Tibial nerve (tissue), 4 donors: ENCODE data around the gene PRSS3. TPM values are rescaled to one million over a fixed set of nuclear protein-coding genes. Genes with fewer than 3 reads are reported as not detected.
"Not testable (repeated sequence)": the region's sequence is repeated elsewhere in the genome, so short reads cannot be mapped to it uniquely, and the experiment has no call there.

Experiments
- DNase-seq, 2 donors: peaks; one replicate each; pipeline ENCODE4 v3.0.0-alpha.2; 2019; ENCODE audit warnings: low spot score in 2 of 2
- H3K27ac ChIP-seq, 4 donors: fragments of 200-600 bp; sonication (generic) in 3 of 4; one replicate each; pipeline ENCODE4 v1.5.1; 2017 to 2019; ENCODE audit warnings: mild to moderate bottlenecking in 1 of 4
- H3K27me3 ChIP-seq, 2 donors: fragments of 200-600 bp; sonication (generic) in 1 of 2; one replicate each; pipeline versions ENCODE4 v1.5.1 to v1.6.0; 2017 to 2019
- H3K36me3 ChIP-seq, 3 donors: fragments of 200-600 bp; sonication (generic); one replicate each; pipeline ENCODE4 v1.5.1; 2018 to 2019
- H3K4me1 ChIP-seq, 4 donors: fragments of 200-600 bp; sonication (generic) in 3 of 4; one replicate each; pipeline ENCODE4 v1.5.1; 2017 to 2019
- H3K4me3 ChIP-seq, 4 donors: fragments of 200-600 bp; sonication (generic) in 3 of 4; one replicate each; pipeline ENCODE4 v1.5.1; 2017 to 2019; ENCODE audit warnings: mild to moderate bottlenecking in 1 of 4, moderate library complexity in 1 of 4
- H3K9me3 ChIP-seq, 4 donors: fragments of 200-600 bp; sonication (generic) in 3 of 4; one replicate each; pipeline ENCODE4 v1.5.1; 2017 to 2019
- EP300 ChIP-seq, 2 donors: sonication (generic); formaldehyde crosslinking; IDR thresholded peaks; one replicate each; pipeline ENCODE4 v1.6.1; 2017; ENCODE audit warnings: antibody characterized with exemption in 2 of 2, mild to moderate bottlenecking in 1 of 2
- POLR2A ChIP-seq, 2 donors: fragments of 450-650 bp; IDR thresholded peaks; one replicate each; pipeline ENCODE4 v1.6.1; 2017; ENCODE audit warnings: antibody characterized with exemption in 2 of 2, mild to moderate bottlenecking in 2 of 2, moderate library complexity in 2 of 2
- WGBS, 2 donors: methylation state at CpG; one replicate each; pipeline ENCODE4 v1.1.5; 2018; 5-methylcytosine and 5-hydroxymethylcytosine counted together
- total RNA-seq, 4 donors: library from RNA; depleted of rRNA; stranded (reverse); fragments of >200 nt; gene quantifications; one replicate each; pipeline ENCODE4 v1.1.0, GENCODE V29; 2016
- TF ChIP-seq, protein P1 (sequence below), 5 experiments: fragments of 200-600 bp in 3 of 5; fragments of 450-650 bp in 2 of 5; sonication (generic) in 3 of 5; IDR thresholded peaks; one replicate each; pipeline ENCODE4 v1.5.1; 2016 to 2019; ENCODE audit warnings: antibody characterized with exemption in 5 of 5, mild to moderate bottlenecking in 3 of 5, moderate library complexity in 2 of 5

The PRSS3 gene
- total RNA-seq, 4 donors from 2014 or later = not detected

DNA sequence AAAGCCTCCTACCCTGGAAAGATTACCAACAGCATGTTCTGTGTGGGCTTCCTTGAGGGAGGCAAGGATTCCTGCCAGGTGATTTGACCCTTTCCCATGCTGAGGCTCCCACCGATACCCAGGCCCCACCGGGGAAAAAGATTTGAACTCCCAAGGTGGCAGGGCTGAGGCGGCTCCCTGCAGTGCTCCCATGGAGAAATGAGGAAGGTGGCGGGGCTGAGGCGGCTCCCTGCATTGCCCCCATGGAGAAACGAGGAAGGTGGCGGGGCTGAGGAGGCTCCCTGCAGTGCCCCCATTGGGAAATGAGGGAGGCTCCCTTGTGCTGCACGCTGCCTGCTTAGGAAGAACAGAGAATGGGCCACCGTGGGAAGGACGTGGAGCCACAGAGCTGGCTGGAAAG, 3.2 kb downstream of the PRSS3 start:
- Histone ChIP-seq H3K4me3 (no peak overlapping the region), H3K27ac (no peak overlapping the region), H3K4me1 (no peaks in the 10 kb centered on the region), H3K36me3 (no peaks in the 10 kb centered on the region), H3K9me3 (peaks cover 0 to 5% (median 0%) of the 10 kb centered on the region in 4 donors), H3K27me3 (peaks cover 0 to 4% of the 10 kb centered on the region in 2 donors)
- no peak for DNase-seq
- 82 to 83% methylated on average over 10 of the region's 10 CpGs for WGBS, 2 donors
- TF ChIP-seq POLR2A (IDR thresholded peaks at IDR 0.05) (no peak), EP300 (IDR thresholded peaks at IDR 0.05) (no peak)
- TF ChIP-seq, protein P1, sequence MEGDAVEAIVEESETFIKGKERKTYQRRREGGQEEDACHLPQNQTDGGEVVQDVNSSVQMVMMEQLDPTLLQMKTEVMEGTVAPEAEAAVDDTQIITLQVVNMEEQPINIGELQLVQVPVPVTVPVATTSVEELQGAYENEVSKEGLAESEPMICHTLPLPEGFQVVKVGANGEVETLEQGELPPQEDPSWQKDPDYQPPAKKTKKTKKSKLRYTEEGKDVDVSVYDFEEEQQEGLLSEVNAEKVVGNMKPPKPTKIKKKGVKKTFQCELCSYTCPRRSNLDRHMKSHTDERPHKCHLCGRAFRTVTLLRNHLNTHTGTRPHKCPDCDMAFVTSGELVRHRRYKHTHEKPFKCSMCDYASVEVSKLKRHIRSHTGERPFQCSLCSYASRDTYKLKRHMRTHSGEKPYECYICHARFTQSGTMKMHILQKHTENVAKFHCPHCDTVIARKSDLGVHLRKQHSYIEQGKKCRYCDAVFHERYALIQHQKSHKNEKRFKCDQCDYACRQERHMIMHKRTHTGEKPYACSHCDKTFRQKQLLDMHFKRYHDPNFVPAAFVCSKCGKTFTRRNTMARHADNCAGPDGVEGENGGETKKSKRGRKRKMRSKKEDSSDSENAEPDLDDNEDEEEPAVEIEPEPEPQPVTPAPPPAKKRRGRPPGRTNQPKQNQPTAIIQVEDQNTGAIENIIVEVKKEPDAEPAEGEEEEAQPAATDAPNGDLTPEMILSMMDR (IDR thresholded peaks at IDR 0.05) = no peak

DNA sequence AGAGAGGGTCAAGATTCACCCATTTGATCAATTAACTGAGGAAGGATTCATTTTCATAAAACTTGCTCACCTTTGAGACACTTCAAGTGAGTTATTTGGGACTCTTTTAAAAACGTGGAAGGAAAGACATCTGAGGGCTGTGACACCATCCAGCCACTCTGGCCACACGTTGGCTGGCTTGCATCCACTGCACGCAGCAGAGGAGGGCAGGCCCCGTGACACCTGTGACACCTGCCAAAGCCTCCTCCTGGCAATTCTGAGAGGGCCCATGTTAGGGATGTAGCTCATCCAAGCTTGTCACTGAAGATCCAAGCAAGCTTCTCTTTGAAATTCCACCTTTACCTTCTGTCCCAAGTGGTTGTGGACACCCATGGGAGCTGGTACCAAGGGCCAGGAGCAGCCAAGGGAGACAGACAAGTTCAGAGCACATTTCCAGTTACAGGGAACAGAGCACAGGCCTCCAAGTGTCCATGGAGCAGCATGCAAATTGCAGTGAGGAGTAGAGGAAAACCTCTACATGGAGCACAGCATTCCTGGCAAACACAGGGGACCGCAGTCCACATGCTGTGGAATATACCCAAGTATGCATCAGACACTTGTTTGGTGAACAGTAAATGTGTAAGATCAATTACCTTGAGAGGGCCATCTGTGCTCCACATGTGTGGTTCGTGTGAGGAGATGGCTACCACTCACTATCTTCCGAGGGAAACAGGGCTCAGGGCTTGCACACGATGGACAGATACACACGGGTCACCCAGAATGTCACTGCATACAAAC, 4.8 kb downstream of the PRSS3 start:
- H3K9me3 ChIP-seq = peaks cover 0 to 5% (median 0%) of the 10 kb centered on the region in 4 donors
- no peak overlapping the region for H3K27ac ChIP-seq
- H3K27me3 ChIP-seq = peaks cover 0 to 4% of the 10 kb centered on the region in 2 donors
- TF ChIP-seq POLR2A (IDR thresholded peaks at IDR 0.05) (no peak), EP300 (IDR thresholded peaks at IDR 0.05) (no peak)
- WGBS, 2 donors = 58 to 65% methylated on average over 8 to 9 of the region's 9 CpGs
- no peak for DNase-seq
- no peaks in the 10 kb centered on the region for H3K4me1 ChIP-seq
- H3K4me3 ChIP-seq = no peak overlapping the region
- H3K36me3 ChIP-seq = no peaks in the 10 kb centered on the region

DNA sequence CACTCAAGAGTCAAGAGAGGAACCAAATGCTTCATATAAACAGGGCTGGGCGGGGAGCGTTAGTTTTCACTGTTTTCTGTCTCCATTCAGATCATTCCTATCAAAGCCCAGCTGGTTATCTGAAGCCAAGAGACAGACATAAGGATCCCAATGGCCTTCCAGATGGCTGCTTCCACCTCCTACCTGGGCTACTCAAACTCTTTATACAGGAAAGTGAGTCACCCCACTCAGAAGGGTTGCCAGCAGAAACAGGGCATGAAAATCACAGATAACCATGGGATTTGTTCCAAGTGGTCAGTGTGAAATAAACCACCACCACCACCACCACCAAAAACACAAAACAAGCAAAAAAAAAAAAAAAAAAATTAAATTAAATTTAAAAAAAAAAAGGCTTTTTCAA, 5.5 kb downstream of the PRSS3 start:
- H3K27me3 ChIP-seq = peaks cover 0 to 4% of the 10 kb centered on the region in 2 donors
- no peak for TF ChIP-seq POLR2A (IDR thresholded peaks at IDR 0.05)
- TF ChIP-seq, protein P1 (IDR thresholded peaks at IDR 0.05) = no peak
- no peak for TF ChIP-seq EP300 (IDR thresholded peaks at IDR 0.05)
- 75 to 82% methylated on average over 2 of the region's 2 CpGs for WGBS, 2 donors
- H3K4me3 ChIP-seq = no peak overlapping the region
- H3K9me3 ChIP-seq = peaks cover 0 to 5% (median 0%) of the 10 kb centered on the region in 4 donors
- no peaks in the 10 kb centered on the region for H3K36me3 ChIP-seq
- H3K4me1 ChIP-seq = no peaks in the 10 kb centered on the region
- no peak for DNase-seq
- no peak overlapping the region for H3K27ac ChIP-seq

DNA sequence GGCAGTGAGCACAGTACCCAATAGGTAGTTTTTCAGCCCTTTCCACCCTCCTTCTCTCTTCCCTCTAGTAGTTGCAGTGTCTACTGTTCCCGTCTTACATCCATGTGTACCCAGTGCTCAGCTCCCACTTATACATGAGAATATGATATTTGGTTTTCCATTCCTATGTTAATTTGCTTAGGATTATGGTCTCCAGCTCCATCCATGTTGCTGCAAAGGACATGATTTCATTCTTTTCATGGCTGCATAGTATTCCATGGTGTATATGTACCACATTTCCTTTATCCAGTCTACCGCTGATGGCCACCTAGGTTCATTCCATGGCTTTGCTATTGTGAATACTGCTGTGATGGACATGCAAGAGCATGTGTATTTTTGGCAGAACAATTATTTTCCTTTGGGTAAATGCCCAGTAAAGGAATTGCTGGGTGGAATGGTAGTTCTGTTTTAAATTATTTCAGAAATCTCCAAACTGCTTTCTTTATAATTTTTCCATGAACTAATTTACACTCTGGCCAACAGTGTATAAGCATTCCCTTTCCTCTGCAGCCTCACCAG, 6.7 kb downstream of the PRSS3 start:
- WGBS, 2 donors = 96 to 98% methylated on average over 2 of the region's 2 CpGs
- not testable (repeated sequence) for H3K27ac ChIP-seq, H3K27me3 ChIP-seq, H3K4me3 ChIP-seq, H3K9me3 ChIP-seq, DNase-seq, H3K36me3 ChIP-seq, H3K4me1 ChIP-seq

DNA sequence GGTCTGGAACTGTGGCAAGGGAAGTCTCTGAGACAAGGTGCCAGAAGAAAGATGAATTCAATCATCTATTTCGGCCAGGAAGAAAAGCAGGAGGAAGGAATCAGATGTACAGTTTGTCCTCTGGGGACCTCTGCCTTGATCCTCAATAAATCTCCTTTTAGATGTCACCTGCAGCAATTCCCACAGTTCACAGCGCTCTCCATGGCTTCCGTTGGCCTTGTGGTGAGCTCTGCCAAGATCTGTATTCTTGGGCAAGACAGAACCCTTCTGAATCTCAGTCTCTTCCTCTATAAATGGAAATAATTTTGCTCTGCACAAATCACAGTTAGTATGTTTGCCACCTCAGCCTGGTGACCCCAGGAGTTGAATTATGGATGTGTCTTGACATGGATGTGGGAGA, 8.8 kb downstream of the PRSS3 start:
- WGBS, 2 donors = 85 to 89% methylated on average over 3 of the region's 3 CpGs
- not testable (repeated sequence) for H3K4me1 ChIP-seq, H3K27ac ChIP-seq, DNase-seq, H3K27me3 ChIP-seq, H3K36me3 ChIP-seq, H3K9me3 ChIP-seq, H3K4me3 ChIP-seq

DNA sequence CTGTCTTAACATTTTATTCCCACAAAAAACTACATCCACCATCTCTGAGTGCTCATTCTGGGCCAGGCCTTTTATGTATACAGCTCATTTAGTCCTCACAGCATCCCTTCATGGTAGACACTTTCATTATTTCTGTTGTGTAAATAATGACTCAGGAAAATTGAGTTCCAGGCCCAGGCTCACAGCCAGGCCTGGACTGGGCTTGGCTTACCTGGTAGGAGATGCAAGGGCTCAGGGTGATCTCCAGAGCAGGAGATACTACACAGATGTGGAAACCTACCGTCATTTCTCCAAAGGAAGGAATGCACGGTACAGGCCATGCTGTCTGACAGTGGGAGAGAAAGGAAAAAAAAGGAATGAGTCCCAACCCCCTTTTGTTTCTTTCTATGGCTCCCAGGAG, 11.8 kb downstream of the PRSS3 start:
- 70 to 84% methylated on average over 2 of the region's 2 CpGs for WGBS, 2 donors
- not testable (repeated sequence) for H3K36me3 ChIP-seq, H3K9me3 ChIP-seq, H3K4me3 ChIP-seq, H3K27ac ChIP-seq, DNase-seq, H3K27me3 ChIP-seq, H3K4me1 ChIP-seq

DNA sequence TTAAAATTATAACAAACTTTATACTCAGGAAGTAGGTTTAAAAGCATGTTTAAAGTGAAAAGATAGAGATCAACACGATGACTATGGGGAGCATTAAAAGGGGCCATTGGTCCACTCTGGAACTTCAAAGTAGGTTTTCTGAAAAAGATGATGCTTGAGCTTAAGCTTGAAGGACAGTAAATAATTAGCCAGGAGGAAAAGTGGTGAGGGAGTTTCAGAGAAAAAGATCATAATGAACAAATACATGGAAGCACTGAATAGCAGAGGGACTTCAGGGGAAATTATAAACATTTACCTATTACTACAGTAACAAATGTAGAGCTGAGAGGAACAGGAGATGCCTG, 13.6 kb downstream of the PRSS3 start:
- DNase-seq, H3K27me3 ChIP-seq, H3K4me3 ChIP-seq, H3K9me3 ChIP-seq, H3K27ac ChIP-seq, H3K36me3 ChIP-seq: not testable (repeated sequence)
- peaks cover 0 to 14% (median under 1%) of the 10 kb centered on the region in 4 donors for H3K4me1 ChIP-seq
- 72 to 81% methylated on average over 1 of the region's 1 CpG for WGBS, 2 donors
